Measurements from ENCODE around the gene SNW1. TPM values are rescaled to one million over a fixed set of nuclear protein-coding genes. Genes with fewer than 3 reads are reported as not detected.
A peak's percentile ranks its signal among the peaks of the same experiment; 100 is the strongest.
"Not testable (repeated sequence)": the region's sequence is repeated elsewhere in the genome, so short reads cannot be mapped to it uniquely, and the experiment has no call there.

The SNW1 gene
- total RNA-seq, 1 donor, result 17.2 TPM

DNA sequence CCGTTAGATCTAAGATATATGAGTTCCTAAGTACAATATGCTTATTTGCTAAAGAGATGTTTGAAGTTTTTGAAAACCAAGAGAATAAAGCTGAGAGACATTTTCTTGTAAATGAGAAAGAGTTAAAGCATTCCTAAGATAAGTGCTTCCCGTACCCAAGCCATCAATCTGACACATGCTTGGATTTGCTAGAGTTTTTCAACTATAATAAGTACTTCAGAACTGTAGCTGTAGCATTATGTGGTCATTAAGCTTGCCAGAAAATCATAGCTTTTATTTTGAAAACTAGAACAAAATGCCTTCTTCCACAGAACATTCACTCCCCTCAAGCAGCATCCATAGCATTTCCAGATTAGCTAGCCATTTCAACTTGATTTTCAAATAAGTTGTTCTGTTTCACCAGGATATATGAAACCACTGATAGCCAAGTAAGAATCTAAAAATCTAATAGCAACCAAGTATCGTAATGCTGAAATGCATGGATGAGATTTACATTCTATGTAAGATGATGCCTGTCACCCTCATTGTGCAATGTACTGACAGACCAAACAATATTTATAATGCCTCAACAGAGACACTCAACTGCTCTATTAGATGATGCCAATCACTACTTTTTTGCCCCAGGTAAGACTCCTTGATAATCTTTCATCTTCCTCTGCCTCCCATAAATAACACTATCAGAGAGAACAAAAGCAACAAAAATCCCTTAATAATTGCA is 8.0 kb downstream of the SNW1 start:
- DNase-seq (ENCODE audit: low read depth in 2 of 3, low spot score in 2 of 3), result no peak

DNA sequence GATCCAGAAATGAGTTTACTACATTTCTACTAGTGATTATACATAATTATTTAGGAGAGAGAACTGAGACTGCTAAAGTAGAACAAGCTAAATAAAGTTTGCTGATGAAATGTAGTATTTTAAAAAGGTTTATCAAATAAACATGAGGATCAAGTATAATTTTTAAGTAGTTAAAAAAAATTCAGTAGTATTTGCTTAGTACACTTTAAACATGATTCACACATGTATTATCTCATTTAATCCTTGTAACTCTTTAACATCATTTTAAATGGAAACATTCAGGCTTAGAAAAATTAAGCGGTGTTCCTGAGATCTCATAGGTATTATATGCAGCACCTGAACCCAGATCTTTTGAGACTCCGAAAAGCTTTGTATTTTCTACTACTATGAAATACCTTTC is 8.7 kb downstream of the SNW1 start:
- no peak for DNase-seq (ENCODE audit: low read depth in 2 of 3, low spot score in 2 of 3)

DNA sequence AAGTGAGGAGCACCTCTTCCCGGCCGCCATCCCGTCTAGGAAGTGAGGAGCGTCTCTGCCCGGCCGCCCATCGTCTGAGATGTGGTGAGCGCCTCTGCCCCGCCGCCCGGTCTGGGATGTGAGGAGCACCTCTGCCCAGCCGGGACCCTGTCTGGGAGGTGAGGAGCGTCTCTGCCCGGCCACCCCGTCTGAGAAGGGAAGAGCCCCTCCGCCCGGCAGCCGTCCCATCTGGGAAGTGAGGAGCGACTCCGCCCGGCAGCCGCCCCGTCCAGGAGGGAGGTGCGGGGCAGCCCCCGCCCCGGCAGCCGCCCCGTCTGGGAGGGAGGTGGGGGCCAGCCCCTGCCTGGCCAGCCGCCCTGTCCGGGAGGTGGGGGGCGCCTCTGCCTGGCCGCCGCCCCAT is 13.5 kb downstream of the SNW1 start:
- not testable (repeated sequence) for DNase-seq (ENCODE audit: low read depth in 2 of 3, low spot score in 2 of 3)

DNA sequence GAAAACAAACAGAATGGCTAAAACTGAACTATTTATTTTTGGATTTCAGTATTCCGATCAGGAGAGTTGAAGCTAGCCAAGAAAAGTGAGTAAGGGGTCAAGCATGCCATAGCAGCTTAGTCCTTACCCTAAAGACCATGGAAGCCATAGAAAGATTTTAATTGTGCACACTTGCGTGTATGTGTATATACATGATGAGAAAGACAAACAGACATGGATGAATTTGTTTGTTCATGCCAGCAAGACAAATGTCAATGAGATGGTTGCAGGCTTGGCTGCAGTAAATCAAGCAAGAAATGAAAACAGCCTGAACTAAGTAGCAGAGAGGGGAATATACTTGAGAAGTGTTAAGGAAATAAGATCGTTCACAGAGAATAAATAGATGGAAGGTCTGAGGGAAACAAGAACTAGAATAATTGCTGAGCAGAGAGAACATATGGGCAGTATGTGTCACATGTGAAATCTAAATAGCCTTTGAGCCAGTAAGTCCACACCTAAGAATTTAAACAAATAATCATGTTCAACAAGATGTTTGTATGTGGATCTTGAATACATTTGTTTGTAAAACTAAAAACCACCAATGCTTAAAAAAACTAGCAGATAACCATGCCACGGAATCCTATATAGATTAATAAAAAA is 14.8 kb downstream of the SNW1 start:
- no peak for DNase-seq (ENCODE audit: low read depth in 2 of 3, low spot score in 2 of 3)

DNA sequence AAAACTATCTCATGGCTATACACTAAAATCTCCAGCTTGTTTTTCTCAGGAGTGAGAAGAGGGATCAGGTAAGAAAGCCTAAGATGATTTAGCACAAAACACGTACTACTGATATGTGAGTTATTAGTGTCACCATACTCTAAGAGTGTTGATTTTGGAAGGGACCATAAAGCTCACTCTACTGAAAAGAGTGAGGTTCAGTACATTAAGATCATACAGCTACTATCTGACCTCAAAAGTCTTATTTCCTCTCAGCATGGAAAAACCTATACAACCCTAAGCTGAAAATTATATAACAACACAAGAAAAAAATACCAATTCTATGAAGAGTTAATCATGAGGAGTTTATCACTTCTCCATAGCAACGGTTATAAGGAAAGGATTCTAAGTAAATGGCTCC is 19.5 kb downstream of the SNW1 start:
- DNase-seq (ENCODE audit: low read depth in 2 of 3, low spot score in 2 of 3), result no peak

DNA sequence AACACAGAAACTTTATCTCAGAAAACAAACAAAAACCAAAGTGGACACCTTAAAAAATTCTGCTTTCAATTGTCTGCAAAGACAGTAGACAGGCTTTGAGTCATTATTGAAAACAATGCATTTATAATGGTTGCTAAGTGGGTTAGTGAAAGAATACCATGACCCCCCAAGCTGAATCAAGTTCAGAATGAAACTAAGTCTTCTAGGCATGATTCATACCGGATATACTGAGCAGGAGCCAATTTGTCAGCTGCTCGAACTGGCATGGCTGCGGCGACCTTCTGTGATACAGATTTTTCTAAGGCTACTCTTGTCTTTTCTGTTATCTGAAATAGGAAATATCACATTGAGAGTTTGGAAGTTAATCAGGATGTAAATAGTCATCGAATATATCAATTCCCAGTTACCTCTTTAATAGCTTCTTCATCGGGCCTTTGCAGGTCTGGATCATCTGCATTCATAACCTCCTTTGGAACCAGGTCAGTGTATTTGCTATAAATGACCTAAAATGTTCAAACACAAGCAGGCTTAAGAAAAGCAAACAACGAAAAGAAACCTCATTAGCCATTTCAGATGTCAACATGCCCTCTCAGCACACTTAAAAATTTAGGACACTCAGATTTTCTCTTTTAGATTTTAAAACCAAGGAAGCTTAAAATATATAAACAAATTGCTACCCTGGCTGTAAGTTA is 22.3 kb downstream of the SNW1 start:
- DNase-seq (ENCODE audit: low read depth in 2 of 3, low spot score in 2 of 3), result no peak

DNA sequence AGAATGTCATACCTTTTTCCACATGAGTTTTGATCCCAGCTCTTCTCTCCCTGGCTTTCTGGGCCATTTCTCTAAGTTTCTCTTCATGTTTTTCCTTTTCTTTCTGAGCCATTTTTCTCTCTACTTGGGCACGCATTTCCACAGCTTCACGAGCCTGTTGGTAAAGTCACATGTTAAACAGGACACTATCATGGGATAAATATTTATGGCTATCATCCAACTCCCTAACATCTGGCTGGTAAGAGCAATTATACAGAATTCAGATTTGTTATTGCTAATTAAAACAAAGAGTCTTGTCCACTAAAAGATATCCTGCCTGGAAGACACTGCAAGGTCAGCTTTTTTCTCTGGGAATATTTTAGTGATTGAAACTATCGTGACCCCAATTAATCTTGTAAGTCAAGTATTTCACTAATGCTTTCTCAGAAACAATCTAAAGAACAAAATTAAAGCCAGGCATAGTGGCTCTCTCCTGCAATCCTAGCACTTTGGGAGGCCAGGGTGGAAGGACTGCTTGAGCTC is 29.9 kb downstream of the SNW1 start:
- DNase-seq (ENCODE audit: low read depth in 2 of 3, low spot score in 2 of 3), result no peak

DNA sequence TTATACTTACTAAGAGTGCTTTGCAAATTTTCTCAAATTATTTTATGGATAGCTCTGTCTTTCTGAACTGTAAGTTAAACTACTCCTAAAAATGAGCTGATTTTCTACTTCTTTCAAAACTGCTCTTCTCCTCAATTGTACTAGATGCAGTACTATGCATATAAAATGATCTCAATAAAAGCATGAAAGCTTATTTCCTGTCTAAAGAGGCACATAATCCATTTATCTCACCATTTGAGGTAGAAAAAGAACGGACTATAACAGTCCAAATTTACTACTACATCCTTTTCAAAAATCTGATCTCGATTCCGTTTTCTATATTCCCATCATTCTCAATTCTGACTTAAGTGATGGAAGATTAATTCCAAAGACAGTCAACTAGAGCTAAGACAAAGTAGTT is 38.7 kb downstream of the SNW1 start:
- DNase-seq (ENCODE audit: low read depth in 2 of 3, low spot score in 2 of 3), result no peak

DNA sequence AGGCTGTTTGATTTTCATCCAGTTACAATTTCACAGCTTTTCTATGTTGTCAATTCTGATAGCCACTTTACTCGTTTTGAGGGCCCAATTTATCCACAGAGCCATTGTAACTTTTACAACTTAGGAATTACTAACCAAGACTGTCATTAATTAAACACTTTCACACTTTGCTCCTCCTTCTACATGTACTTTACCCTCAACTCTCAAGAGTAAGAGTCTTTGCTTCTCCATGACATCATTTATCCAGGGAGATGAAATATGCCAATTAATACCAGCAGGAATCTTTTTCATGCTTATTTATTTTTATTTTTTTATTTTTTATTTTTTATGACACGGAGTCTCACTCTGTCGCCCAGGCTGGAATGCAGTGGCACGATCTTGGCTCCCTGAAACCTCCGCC is 39.5 kb downstream of the SNW1 start:
- no peak for DNase-seq (ENCODE audit: low read depth in 2 of 3, low spot score in 2 of 3)

DNA sequence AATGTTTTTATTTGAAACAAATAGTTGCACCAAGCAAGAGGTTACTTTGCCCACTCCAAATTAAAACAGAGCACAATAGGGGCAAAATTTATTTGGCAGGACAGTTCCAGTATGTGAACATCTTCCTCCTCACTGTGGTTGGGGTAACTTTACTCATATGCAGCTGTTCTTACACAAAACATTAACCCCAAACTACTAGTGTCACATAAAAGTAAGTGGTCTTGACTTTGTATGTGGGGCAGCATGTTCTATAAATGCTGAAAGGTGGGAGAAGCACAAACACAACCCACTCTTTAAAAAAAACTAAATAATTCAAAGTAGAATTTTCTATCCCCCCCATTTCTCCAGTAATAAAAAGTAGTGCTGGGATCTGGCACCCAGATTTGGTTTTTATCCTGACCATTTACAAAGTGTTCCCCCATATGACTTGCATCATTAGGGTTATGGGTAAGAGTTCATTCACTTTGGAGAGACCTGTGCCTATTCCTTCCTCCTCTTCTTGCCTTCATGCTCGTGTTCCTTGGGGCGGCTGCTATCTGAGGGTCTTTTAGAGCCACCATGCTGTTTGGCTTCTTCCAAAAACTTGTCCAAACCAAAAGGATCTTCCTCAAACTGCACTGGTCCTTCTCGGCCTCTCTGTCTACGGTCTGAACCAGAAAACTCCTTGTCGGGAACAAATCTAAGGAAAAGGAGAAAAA is 43.2 kb downstream of the SNW1 start:
- no peak for DNase-seq (ENCODE audit: low read depth in 2 of 3, low spot score in 2 of 3)

DNA sequence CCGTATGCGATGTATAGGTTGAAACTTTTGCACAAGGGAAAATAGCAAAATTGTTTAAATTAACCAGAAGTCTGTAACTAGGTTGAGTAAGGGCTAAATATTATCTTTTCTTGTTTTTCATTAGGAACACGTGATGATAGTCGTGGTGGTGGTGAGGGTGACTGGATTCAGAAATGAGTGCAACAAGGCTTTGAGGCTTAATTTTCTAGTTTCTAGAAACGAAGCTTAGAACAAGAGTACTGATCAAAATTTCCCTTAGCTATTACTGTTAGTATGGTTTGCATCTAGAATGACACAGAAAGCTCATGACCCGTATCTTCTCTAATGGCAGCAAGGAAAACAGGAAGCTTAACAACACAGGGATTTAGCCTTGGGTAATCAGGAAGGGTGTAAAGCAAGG is 46.0 kb downstream of the SNW1 start:
- no peak for DNase-seq (ENCODE audit: low read depth in 2 of 3, low spot score in 2 of 3)

DNA sequence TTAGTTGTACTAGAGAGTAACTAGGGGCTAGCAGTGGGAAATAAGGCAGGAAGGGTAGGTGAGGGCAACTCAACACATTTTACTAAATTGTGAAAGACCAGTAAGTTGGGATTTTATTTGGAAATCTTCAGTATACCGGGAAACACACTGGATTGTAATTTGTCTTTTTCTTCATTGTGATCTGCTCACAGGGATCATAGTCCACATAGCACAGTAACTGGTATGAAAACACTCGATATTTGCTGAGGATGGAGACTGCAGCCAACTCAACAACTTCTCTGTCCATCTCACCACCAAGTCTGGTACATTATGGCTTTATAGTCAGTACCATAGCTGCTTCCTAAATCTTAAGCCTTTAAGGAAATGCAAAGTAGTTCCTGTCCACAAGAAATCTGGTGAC is 50.6 kb downstream of the SNW1 start:
- no peak for DNase-seq (ENCODE audit: low read depth in 2 of 3, low spot score in 2 of 3)

DNA sequence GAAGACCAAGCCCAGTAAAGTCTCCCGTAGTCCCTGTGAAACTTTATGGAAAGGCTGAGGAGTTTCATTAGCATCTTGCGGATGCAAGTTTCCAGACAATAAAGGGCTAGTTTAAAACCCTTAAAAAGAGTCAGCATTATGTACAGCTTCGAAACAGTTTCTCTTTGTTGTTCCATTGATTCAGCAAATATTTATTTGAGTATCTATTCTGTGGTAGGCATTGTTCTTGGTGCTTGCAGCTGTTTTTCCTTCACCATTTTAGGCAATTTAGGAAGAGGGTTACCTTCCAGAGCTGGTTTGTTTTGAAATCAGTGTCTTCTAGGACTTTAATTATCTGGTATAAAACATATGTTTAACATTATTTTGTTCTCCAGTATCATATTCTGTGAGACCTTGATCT is 51.5 kb downstream of the SNW1 start:
- no peak for DNase-seq (ENCODE audit: low read depth in 2 of 3, low spot score in 2 of 3)

DNA sequence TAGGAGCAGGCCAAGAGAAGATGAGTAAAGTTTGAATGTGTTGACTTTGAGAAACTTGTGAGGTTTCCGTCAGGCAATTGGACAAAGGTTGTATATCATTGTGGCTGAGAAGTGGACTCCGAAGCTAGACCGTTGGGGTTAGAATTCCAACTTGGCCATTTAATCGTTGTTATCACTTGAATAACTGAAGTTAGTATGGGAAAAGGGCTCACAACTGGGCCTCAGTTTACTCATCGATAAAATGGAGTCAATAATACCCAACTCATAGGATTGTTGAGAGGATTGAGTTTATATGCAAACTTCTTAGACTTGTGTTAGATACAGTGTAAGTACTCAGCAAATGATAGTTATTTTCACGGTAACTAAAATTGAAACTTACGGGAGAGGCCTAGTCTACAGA is 52.2 kb downstream of the SNW1 start:
- DNase-seq (ENCODE audit: low read depth in 2 of 3, low spot score in 2 of 3), result no peak

DNA sequence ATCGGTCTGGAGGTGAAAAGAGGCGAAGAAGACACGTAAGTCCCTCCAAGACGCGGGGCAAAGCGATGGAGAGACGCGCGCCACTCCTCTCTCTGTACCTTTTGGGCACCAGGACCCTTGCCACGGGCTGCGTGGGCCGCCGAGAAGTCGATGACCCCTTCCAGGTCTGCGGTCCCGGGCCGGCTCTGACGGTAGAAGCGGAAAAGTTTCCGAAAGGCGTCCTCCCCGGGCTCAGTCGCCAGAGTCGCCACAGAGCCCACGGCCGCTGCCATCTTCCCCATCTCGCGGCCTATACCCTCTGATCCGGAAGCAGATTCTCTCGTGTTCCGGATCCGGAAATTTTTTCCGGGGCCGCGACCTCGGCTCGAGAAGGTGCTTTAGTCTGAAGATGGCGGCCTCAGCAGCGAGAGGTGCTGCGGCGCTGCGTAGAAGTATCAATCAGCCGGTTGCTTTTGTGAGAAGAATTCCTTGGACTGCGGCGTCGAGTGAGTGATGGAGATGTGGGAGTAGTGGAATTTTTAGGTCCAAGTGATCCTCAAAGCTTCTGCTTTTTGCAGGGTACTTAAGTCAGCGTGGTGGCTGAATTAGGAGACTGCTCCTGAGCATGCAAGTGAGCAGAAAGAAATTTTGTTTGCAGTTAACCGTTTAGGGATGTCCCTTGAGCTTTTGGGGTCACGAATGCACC is 53.1 kb downstream of the SNW1 start, which contains the start of the genes ALKBH1 and SLIRP:
Gene ALKBH1 (minus strand): TSS at position 300 of the 685 bp plus-strand sequence. CDS start 19 bp downstream, at position 281.
Gene SLIRP (plus strand): TSS at position 380 of the 685 bp plus-strand sequence. CDS start 9 bp downstream, at position 389.
- peak; percentile 74 to 93 (median 86) for DNase-seq (ENCODE audit: low read depth in 2 of 3, low spot score in 2 of 3)

DNA sequence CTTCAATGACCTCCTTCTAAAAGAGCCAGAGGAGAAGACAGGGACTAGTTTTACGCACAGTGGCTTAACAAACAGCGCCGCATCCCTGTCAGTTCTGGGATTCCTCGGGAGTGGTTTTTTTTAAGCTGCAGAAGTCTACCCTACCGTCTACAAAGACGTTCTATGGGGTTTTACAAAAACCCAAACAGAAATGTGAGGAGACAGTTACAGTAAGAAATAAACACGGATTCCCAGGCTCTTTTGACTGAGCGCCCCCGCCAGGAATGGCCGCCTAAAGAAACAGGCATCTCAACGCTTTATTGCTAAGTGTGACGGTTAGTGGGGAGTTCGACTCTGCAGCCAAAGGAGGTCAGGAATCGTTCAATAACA is 53.6 kb downstream of the SNW1 start:
- peak; percentile 9 to 40 (median 31) for DNase-seq (ENCODE audit: low read depth in 2 of 3, low spot score in 2 of 3)

DNA sequence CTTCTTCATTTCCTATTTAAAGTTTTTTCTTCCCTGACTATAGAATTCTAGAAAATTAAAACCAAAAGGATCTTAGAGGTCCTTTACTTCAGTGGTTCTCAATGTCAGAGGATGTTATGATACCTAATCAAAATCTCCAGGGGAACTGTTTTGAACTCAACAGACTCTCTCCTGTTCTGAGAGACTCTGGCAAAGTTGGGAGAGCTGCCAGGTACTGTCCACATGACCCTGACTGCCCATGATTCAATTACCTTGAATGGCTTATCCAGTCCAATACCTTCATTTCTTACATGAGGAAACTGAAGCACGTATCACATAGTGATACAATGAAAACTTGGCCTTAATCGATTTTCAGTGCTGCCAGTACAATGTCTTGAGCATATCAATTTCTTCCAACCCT is 69.7 kb downstream of the SNW1 start:
- DNase-seq (ENCODE audit: low read depth in 2 of 3, low spot score in 2 of 3), result no peak

DNA sequence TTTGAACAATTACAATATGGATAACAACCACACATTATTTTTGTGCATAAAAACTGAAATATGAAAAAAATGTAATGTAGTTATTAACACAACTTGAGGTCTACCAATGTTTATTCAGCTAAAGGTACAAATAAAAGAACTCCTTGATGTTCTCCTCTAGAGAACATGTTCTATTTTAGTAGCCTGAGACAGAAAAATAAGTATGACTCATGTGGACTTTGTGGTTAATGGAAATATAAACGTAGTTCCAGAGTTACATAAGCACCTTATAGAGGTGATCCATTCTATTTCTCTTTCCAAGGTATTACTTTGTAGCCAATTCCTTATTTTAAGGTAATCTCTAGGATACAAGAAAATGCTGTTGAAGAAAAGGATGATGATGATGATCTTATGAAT is 78.8 kb downstream of the SNW1 start:
- no peak for DNase-seq (ENCODE audit: low read depth in 2 of 3, low spot score in 2 of 3)

DNA sequence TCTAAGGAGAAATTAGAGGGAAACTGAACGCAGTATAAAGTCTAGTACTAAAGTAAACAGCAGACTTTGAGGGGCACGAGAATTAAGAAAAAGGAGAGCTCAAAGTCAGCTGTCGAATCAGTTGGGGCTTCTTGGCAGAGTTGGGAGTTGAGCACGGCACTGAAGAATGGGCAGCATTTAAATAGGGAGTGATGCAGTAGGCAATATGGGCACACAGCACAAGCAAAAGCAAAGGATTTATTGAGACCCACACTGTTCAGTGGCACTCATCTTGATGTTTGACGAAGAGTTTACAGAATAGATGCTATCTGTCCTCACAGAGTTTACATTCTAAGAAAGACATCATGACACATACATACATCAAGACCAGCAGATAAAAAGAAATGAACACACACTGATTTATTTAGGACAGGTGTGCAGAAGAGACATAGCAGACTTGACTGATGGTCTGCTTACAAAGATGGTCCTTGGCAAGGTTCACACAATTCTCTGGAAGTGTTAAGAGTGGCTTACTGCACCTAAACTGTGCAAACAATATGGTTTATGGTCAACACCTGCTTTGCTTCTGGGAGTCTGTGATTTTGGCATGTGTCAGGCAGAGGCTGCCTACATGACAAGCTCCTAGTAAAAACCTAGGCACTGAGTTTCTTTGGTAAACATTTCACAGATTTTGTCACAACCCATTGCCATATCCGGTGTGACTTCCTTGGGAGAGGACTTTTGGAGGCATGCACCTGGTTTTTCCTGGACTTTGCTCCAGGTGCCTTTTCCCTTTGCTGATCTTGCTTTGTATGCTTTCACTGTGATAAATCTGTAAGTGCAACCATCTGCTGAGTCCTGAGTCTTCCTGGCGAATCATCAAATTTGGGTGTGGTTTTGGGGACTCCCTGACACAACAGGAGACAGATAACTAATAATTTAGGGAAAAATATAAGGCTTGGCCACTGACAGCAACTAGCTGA is 79.5 kb downstream of the SNW1 start:
- no peak for DNase-seq (ENCODE audit: low read depth in 2 of 3, low spot score in 2 of 3)

Measured in hematopoietic multipotent progenitor cell (in vitro differentiated cells).